Daoy (cell line): Measurements from ENCODE around the gene PITPNM2. TPM values are rescaled to one million over a fixed set of nuclear protein-coding genes. Genes with fewer than 3 reads are reported as not detected.

Experiments used
- DNase-seq: peaks from one replicate; pipeline ENCODE4 v3.0.0-alpha.2; 2015; ENCODE audit warnings: low read depth
- total RNA-seq: library from RNA; depleted of rRNA; stranded (reverse); fragments of >200 nt; shearing (Covaris generic); gene quantifications from 2 replicates; pipeline ENCODE4 v1.2.3, GENCODE V29; 2014

PITPNM2 gene
- total RNA-seq, 1 experiment from 2014 or later, result 1.4 TPM

- DNase-seq, result no peak
Measured at GRCh38 chr12:123143736-123144461, 7.0 kb downstream of the PITPNM2 start.

- no peak for DNase-seq
Measured at GRCh38 chr12:123142921-123143735, 7.8 kb downstream of the PITPNM2 start.

- DNase-seq, result no peak
Measured at GRCh38 chr12:123142518-123142840, 8.4 kb downstream of the PITPNM2 start.

GRCh38 chr12:123141615-123142517 lies 9.0 kb downstream of the PITPNM2 start:
- DNase-seq, result peak; percentile 74

- no peak for DNase-seq
Measured at GRCh38 chr12:123140676-123141614, 9.9 kb downstream of the PITPNM2 start.

GRCh38 chr12:123139926-123140675 lies 10.8 kb downstream of the PITPNM2 start:
- DNase-seq, result peak; percentile 65

GRCh38 chr12:123135688-123136087 lies 15.2 kb downstream of the PITPNM2 start:
- no peak for DNase-seq

GRCh38 chr12:123134826-123135225 lies 16.1 kb downstream of the PITPNM2 start:
- no peak for DNase-seq

GRCh38 chr12:123134271-123134671 lies 16.6 kb downstream of the PITPNM2 start:
- peak; percentile 53 for DNase-seq

GRCh38 chr12:123133701-123134100 lies 17.2 kb downstream of the PITPNM2 start:
- no peak for DNase-seq

GRCh38 chr12:123132951-123133619 lies 17.8 kb downstream of the PITPNM2 start:
- DNase-seq, result no peak

- no peak for DNase-seq
Measured at GRCh38 chr12:123131879-123132402, 18.9 kb downstream of the PITPNM2 start.

- no peak for DNase-seq
Measured at GRCh38 chr12:123131291-123131832, 19.5 kb downstream of the PITPNM2 start.

- DNase-seq, result no peak
Measured at GRCh38 chr12:123129621-123130020, 21.3 kb downstream of the PITPNM2 start.

GRCh38 chr12:123127182-123127495 lies 23.8 kb downstream of the PITPNM2 start:
- no peak for DNase-seq

- peak; percentile 97 for DNase-seq
Measured at GRCh38 chr12:123126294-123127181, 24.4 kb downstream of the PITPNM2 start.

- no peak for DNase-seq
Measured at GRCh38 chr12:123122626-123123025, 28.3 kb downstream of the PITPNM2 start.

GRCh38 chr12:123121670-123122069 lies 29.2 kb downstream of the PITPNM2 start:
- DNase-seq, result no peak
